CD14-positive monocyte (primary cell): ENCODE data around the gene KRT86. TPM values are rescaled to one million over a fixed set of nuclear protein-coding genes. Genes with fewer than 3 reads are reported as not detected.
"Not testable (repeated sequence)": the region's sequence is repeated elsewhere in the genome, so short reads cannot be mapped to it uniquely, and the experiment has no call there.

Source experiments
- DNase-seq, 3 donors: peaks; one replicate each; pipeline ENCODE4 v3.0.0-alpha.2; 2011 to 2022
- H2AFZ ChIP-seq: 2 replicates; pipeline ENCODE4 v1.6.0; 2012; ENCODE audit warnings: mild to moderate bottlenecking, low read depth, low read length, inconsistent platforms; ENCODE audit not compliant: insufficient read depth, poor library complexity, severe bottlenecking
- H3K27ac ChIP-seq, 2 donors: 1 replicate in 1 of 2; 2 replicates in 1 of 2; pipeline ENCODE4 v1.5.1; 2012 to 2013; ENCODE audit warnings: low read length in 2 of 2, control low read depth in 1 of 2, inconsistent platforms in 1 of 2, low read depth in 1 of 2, mild to moderate bottlenecking in 1 of 2
- H3K27me3 ChIP-seq, 2 donors: one replicate each; pipeline versions ENCODE4 v1.6.0 to v1.6.1; 2011 to 2013; ENCODE audit warnings: low read length in 2 of 2; ENCODE audit not compliant: control insufficient read depth in 2 of 2, insufficient read depth in 2 of 2
- H3K36me3 ChIP-seq, 2 donors: replicated peaks in 1 of 2; 1 replicate in 1 of 2; 2 replicates in 1 of 2; pipeline versions ENCODE4 v1.5.1 to v1.6.1; 2012 to 2013; ENCODE audit warnings: low read length in 2 of 2, control low read depth in 1 of 2, inconsistent platforms in 1 of 2, mild to moderate bottlenecking in 1 of 2; ENCODE audit not compliant: insufficient read depth in 2 of 2, control insufficient read depth in 1 of 2
- H3K4me1 ChIP-seq, 2 donors: 1 replicate in 1 of 2; 2 replicates in 1 of 2; pipeline versions ENCODE4 v1.5.1 to v1.6.1; 2012 to 2013; ENCODE audit warnings: low read length in 2 of 2, control low read depth in 1 of 2, inconsistent platforms in 1 of 2, mild to moderate bottlenecking in 1 of 2, moderate library complexity in 1 of 2; ENCODE audit not compliant: insufficient read depth in 2 of 2, control insufficient read depth in 1 of 2
- H3K4me2 ChIP-seq: replicated peaks from 2 replicates; pipeline ENCODE3; 2012; ENCODE audit warnings: low read length, moderate library complexity, mild to moderate bottlenecking; ENCODE audit not compliant: poor library complexity, severe bottlenecking; ENCODE audit errors: extremely low read depth
- H3K4me3 ChIP-seq, 3 experiments: fragments of 200-600 bp in 1 of 3; sonication (generic) in 1 of 3; replicated peaks in 1 of 3; 1 replicate in 2 of 3; 2 replicates in 1 of 3; pipeline ENCODE4 v1.5.1; 2011 to 2013; ENCODE audit warnings: low read length in 3 of 3, mild to moderate bottlenecking in 3 of 3, control low read depth in 2 of 3, low read depth in 2 of 3, inconsistent platforms in 1 of 3, moderate library complexity in 1 of 3
- H3K79me2 ChIP-seq: 2 replicates; pipeline ENCODE4 v1.6.0; 2012; ENCODE audit warnings: mild to moderate bottlenecking, control low read depth, inconsistent platforms, low read length, moderate library complexity; ENCODE audit not compliant: insufficient read depth
- H3K9ac ChIP-seq: 2 replicates; pipeline ENCODE4 v1.6.0; 2017; ENCODE audit warnings: low read length, mild to moderate bottlenecking; ENCODE audit not compliant: insufficient read depth, poor library complexity, severe bottlenecking
- H3K9me3 ChIP-seq, 2 donors: replicated peaks in 1 of 2; 1 replicate in 1 of 2; 2 replicates in 1 of 2; pipeline versions ENCODE4 v1.5.1 to v1.6.1; 2012 to 2013; ENCODE audit warnings: low read length in 2 of 2, control low read depth in 1 of 2; ENCODE audit not compliant: control insufficient read depth in 1 of 2, insufficient read depth in 1 of 2
- H4K20me1 ChIP-seq: 2 replicates; pipeline ENCODE4 v1.6.0; 2012; ENCODE audit warnings: mild to moderate bottlenecking, low read length, control low read depth, moderate library complexity; ENCODE audit not compliant: insufficient read depth
- H3K27ac Mint-ChIP-seq, 7 donors: one replicate each; pipeline ENCODE4 v1.8.0; 2020; ENCODE audit warnings: mild to moderate bottlenecking in 7 of 7, mixed read lengths in 7 of 7, moderate library complexity in 6 of 7, inconsistent platforms in 2 of 7
- H3K27me3 Mint-ChIP-seq, 3 donors: one replicate each; pipeline ENCODE4 v1.8.0; 2021 to 2022; ENCODE audit warnings: low read depth in 3 of 3, mild to moderate bottlenecking in 3 of 3, mixed read lengths in 3 of 3, moderate library complexity in 3 of 3, inconsistent platforms in 1 of 3
- H3K36me3 Mint-ChIP-seq, 2 donors: one replicate each; pipeline ENCODE4 v1.8.0; 2020; ENCODE audit warnings: mixed read lengths in 2 of 2, inconsistent platforms in 1 of 2, mild to moderate bottlenecking in 1 of 2
- H3K4me1 Mint-ChIP-seq: one replicate; pipeline ENCODE4 v1.8.0; 2020; ENCODE audit warnings: mild to moderate bottlenecking, mixed read lengths
- H3K4me3 Mint-ChIP-seq, 2 donors: one replicate each; pipeline ENCODE4 v1.8.0; 2020; ENCODE audit warnings: mild to moderate bottlenecking in 2 of 2, mixed read lengths in 2 of 2, moderate library complexity in 1 of 2
- H3K9me3 Mint-ChIP-seq, 7 donors: one replicate each; pipeline ENCODE4 v1.8.0; 2020 to 2022; ENCODE audit warnings: mixed read lengths in 7 of 7, mild to moderate bottlenecking in 6 of 7, moderate library complexity in 6 of 7, inconsistent platforms in 2 of 7
- CTCF ChIP-seq: fragments of 200-600 bp; IDR thresholded peaks from one replicate; pipeline ENCODE4 v1.8.0; 2022; ENCODE audit warnings: antibody characterized with exemption, mild to moderate bottlenecking
- WGBS: methylation state at CpG from one replicate; pipeline ENCODE4 v1.1.5; 2013; ENCODE audit warnings: missing lambda C conversion rate; ENCODE audit not compliant: insufficient coverage; 5-methylcytosine and 5-hydroxymethylcytosine counted together
- intact Hi-C, 2 donors: fragments of 100-400 bp; cut with micrococcal nuclease; formaldehyde crosslinking; loops; one replicate each; pipeline versions ENCODE4 v1.15.0 to v1.15.1; 2023
- polyA plus RNA-seq, 3 donors: library from polyadenylated mRNA; depleted of rRNA in 1 of 3; unstranded in 2 of 3; stranded (reverse) in 1 of 3; fragments of 300-500 nt in 2 of 3; fragments of >200 nt in 1 of 3; fragmentation: Illumina TruSeq in 2 of 3; gene quantifications; 1 replicate in 2 of 3; 2 replicates in 1 of 3; pipeline ENCODE4 v1.2.3, GENCODE V29; 2012 to 2021

KRT86 gene
- polyA plus RNA-seq, 3 donors, result not detected

- Mint-ChIP-seq H3K27me3 (peaks cover 17 to 28% (median 25%) of the 10 kb centered on the region in 3 donors), H3K9me3 (peaks cover 0 to 6% (median 0%) of the 10 kb centered on the region in 7 donors), H3K27ac (no peak overlapping the region), H3K4me1 (peaks cover 31% of the 10 kb centered on the region), H3K36me3 (peaks cover 3 to 7% of the 10 kb centered on the region in 2 donors), H3K4me3 (peak overlapping the region in 1 of 2 donors; percentile 54)
- H2AFZ ChIP-seq, result no peak overlapping the region
- no peak overlapping the region for H3K27ac ChIP-seq
- TF ChIP-seq CTCF, result no peak
- no peaks in the 10 kb centered on the region for H3K9me3 ChIP-seq
- H3K9ac ChIP-seq, result no peak overlapping the region
- peaks cover 23 to 26% of the 10 kb centered on the region in 2 donors for H3K27me3 ChIP-seq
- no peaks in the 10 kb centered on the region for H3K79me2 ChIP-seq
- no peaks in the 10 kb centered on the region for H3K36me3 ChIP-seq
- H3K4me2 ChIP-seq, result no peak overlapping the region
- peaks cover 23 to 32% of the 10 kb centered on the region in 2 donors for H3K4me1 ChIP-seq
- WGBS, result 60% methylated on average over 1 of the region's 4 CpGs
- no peak overlapping the region for H3K4me3 ChIP-seq
- no peaks in the 10 kb centered on the region for H4K20me1 ChIP-seq
- DNase-seq, result no peak
- intact Hi-C loops, result no loop called here
Measured at GRCh38 chr12:52298677-52299190, 24.3 kb downstream of the KRT86 start.

GRCh38 chr12:52300796-52301691 is 26.6 kb downstream of the KRT86 start:
- intact Hi-C loops, result no loop called here
- 88% methylated on average over 5 of the region's 14 CpGs for WGBS
- peaks cover 23 to 37% of the 10 kb centered on the region in 2 donors for H3K27me3 ChIP-seq
- Mint-ChIP-seq H3K9me3 (peaks cover 0 to 6% (median 0%) of the 10 kb centered on the region in 7 donors), H3K27ac (no peak overlapping the region), H3K36me3 (peaks cover 3 to 4% of the 10 kb centered on the region in 2 donors), H3K4me1 (peaks cover 13% of the 10 kb centered on the region), H3K4me3 (no peak overlapping the region), H3K27me3 (peaks cover 33 to 38% (median 38%) of the 10 kb centered on the region in 3 donors)
- no peak for TF ChIP-seq CTCF
- no peak overlapping the region for H3K4me3 ChIP-seq
- no peak for DNase-seq
- H3K36me3 ChIP-seq, result no peaks in the 10 kb centered on the region
- H3K9ac ChIP-seq, result no peak overlapping the region
- no peaks in the 10 kb centered on the region for H4K20me1 ChIP-seq
- no peaks in the 10 kb centered on the region for H3K79me2 ChIP-seq
- H3K4me1 ChIP-seq, result peaks cover 6 to 11% of the 10 kb centered on the region in 2 donors
- no peaks in the 10 kb centered on the region for H3K9me3 ChIP-seq
- no peak overlapping the region for H3K27ac ChIP-seq
- no peak overlapping the region for H2AFZ ChIP-seq
- H3K4me2 ChIP-seq, result no peak overlapping the region

GRCh38 chr12:52301721-52302120 is 27.3 kb downstream of the KRT86 start:
- 86% methylated on average over 8 of the region's 31 CpGs for WGBS
- H3K4me1 Mint-ChIP-seq, result not testable (repeated sequence)

More at GRCh38 chr12:52301721-52302120, 27.3 kb downstream of the KRT86 start:
- H3K4me1 ChIP-seq, H3K9me3 Mint-ChIP-seq, DNase-seq, H4K20me1 ChIP-seq, H3K9me3 ChIP-seq, H3K36me3 ChIP-seq, H3K36me3 Mint-ChIP-seq, H3K79me2 ChIP-seq, H3K4me3 Mint-ChIP-seq, H3K27ac ChIP-seq, H3K27ac Mint-ChIP-seq, H3K4me2 ChIP-seq, intact Hi-C loops, H3K4me3 ChIP-seq, H3K9ac ChIP-seq, H2AFZ ChIP-seq: not testable (repeated sequence)
- peaks cover 28 to 38% of the 10 kb centered on the region in 2 donors for H3K27me3 ChIP-seq
- peaks cover 35 to 44% (median 44%) of the 10 kb centered on the region in 3 donors for H3K27me3 Mint-ChIP-seq
